OCI-LY1 (cell line): ENCODE data around the gene NSRP1.

Source experiments
- H2AFZ ChIP-seq: fragments of 200-600 bp; sonication (generic), shearing (Covaris generic); 2 replicates; pipeline ENCODE4 v1.6.0; 2014; ENCODE audit warnings: antibody characterized with exemption, mild to moderate bottlenecking, low read length
- H3F3A ChIP-seq: fragments of 200-600 bp; sonication (generic), shearing (Covaris generic); 2 replicates; pipeline ENCODE4 v1.6.0; 2014; ENCODE audit warnings: mild to moderate bottlenecking, antibody characterized with exemption, low read length, moderate library complexity; ENCODE audit not compliant: insufficient read depth
- H3K27ac ChIP-seq: fragments of 200-600 bp; sonication (generic); 2 replicates; pipeline ENCODE4 v1.5.1; 2014; ENCODE audit warnings: low read length, mixed run types, mild to moderate bottlenecking, low read depth; ENCODE audit not compliant: poor library complexity, severe bottlenecking
- H3K27me3 ChIP-seq: fragments of 200-600 bp; sonication (generic); 2 replicates; pipeline ENCODE4 v1.6.0; 2014; ENCODE audit warnings: antibody characterized with exemption, mild to moderate bottlenecking, low read length, moderate library complexity; ENCODE audit not compliant: insufficient read depth
- H3K36me3 ChIP-seq: fragments of 200-600 bp; sonication (generic); 2 replicates; pipeline ENCODE4 v1.6.1; 2014; ENCODE audit warnings: mild to moderate bottlenecking, antibody characterized with exemption, low read length, moderate library complexity, mixed read lengths; ENCODE audit not compliant: insufficient read depth
- H3K4me1 ChIP-seq: fragments of 200-600 bp; sonication (generic); 2 replicates; pipeline ENCODE4 v1.5.1; 2014; ENCODE audit warnings: mild to moderate bottlenecking, low read length, moderate library complexity; ENCODE audit not compliant: insufficient read depth, severe bottlenecking
- H3K4me2 ChIP-seq: fragments of 200-600 bp; sonication (generic), shearing (Covaris generic); 2 replicates; pipeline ENCODE4 v1.6.1; 2014; ENCODE audit warnings: low read length
- H3K4me3 ChIP-seq: fragments of 200-600 bp; sonication (generic); 2 replicates; pipeline ENCODE4 v1.5.1; 2014; ENCODE audit warnings: low read length, low read depth, mild to moderate bottlenecking, mixed read lengths; ENCODE audit not compliant: poor library complexity, severe bottlenecking
- H3K79me2 ChIP-seq: fragments of 200-600 bp; shearing (Covaris generic); 2 replicates; pipeline ENCODE4 v1.6.1; 2016; ENCODE audit warnings: mixed run types, low read length, mixed read lengths; ENCODE audit not compliant: insufficient read depth
- H3K9ac ChIP-seq: fragments of 200-600 bp; sonication (generic), shearing (Covaris generic); 2 replicates; pipeline ENCODE4 v1.6.1; 2014; ENCODE audit warnings: mild to moderate bottlenecking, low read length, mixed read lengths
- H3K9me2 ChIP-seq: fragments of 200-600 bp; sonication (generic), shearing (Covaris generic); 2 replicates; pipeline ENCODE4 v1.6.1; 2014; ENCODE audit warnings: low read depth, mild to moderate bottlenecking, low read length, mixed read lengths
- H3K9me3 ChIP-seq: fragments of 200-600 bp; shearing (Covaris generic); 2 replicates; pipeline ENCODE4 v1.6.1; 2014; ENCODE audit warnings: low read length, mixed read lengths
- H4K20me1 ChIP-seq: fragments of 200-600 bp; sonication (generic), shearing (Covaris generic); 2 replicates; pipeline ENCODE4 v1.6.0; 2016; ENCODE audit warnings: mild to moderate bottlenecking, low read length; ENCODE audit not compliant: insufficient read depth
- CTCF ChIP-seq: fragments of 200-600 bp; sonication (generic), shearing (Covaris generic); IDR thresholded peaks from 2 replicates; pipeline ENCODE4 v1.5.1; 2017; ENCODE audit warnings: mild to moderate bottlenecking, antibody characterized with exemption, low read length, moderate library complexity, mixed read lengths
- EZH2 ChIP-seq: fragments of 200-600 bp; sonication (generic), shearing (Covaris generic); IDR thresholded peaks from 2 replicates; pipeline ENCODE4 v1.8.0; 2017; ENCODE audit warnings: borderline replicate concordance, mixed run types, mild to moderate bottlenecking, antibody characterized with exemption, low read length, moderate library complexity, mixed read lengths

The NSRP1 gene

GRCh38 chr17:30093463-30094147 is 23.0 kb upstream of the NSRP1 start:
- Histone ChIP-seq H3K36me3 (no peaks in the 10 kb centered on the region), H3K4me3 (no peak overlapping the region), H3K9me2 (no peaks in the 10 kb centered on the region), H3K79me2 (no peaks in the 10 kb centered on the region), H2AFZ (no peak overlapping the region), H3K4me2 (no peak overlapping the region), H3K27me3 (0 out of 2 replicates have a peak, but pooled peaks cover 3% of the 10 kb centered on the region), H4K20me1 (no peaks in the 10 kb centered on the region), H3K9me3 (no peaks in the 10 kb centered on the region), H3K27ac (no peak overlapping the region), H3F3A (no peaks in the 10 kb centered on the region), H3K9ac (no peak overlapping the region), H3K4me1 (no peaks in the 10 kb centered on the region)
- peak; percentile 84 for TF ChIP-seq CTCF
- no peak for TF ChIP-seq EZH2

- 0 out of 2 replicates have a peak, but pooled peaks cover 3% of the 10 kb centered on the region for H3K27me3 ChIP-seq
- H3F3A ChIP-seq, result no peaks in the 10 kb centered on the region
- no peak overlapping the region for H3K4me3 ChIP-seq
- H3K27ac ChIP-seq, result no peak overlapping the region
- H4K20me1 ChIP-seq, result no peaks in the 10 kb centered on the region
- H3K9me2 ChIP-seq, result no peaks in the 10 kb centered on the region
- no peak overlapping the region for H3K4me2 ChIP-seq
- TF ChIP-seq CTCF, result peak; percentile 51; the same call in 1 of the 2 replicates
- no peak for TF ChIP-seq EZH2
- no peaks in the 10 kb centered on the region for H3K79me2 ChIP-seq
- H3K9ac ChIP-seq, result no peak overlapping the region
- H3K36me3 ChIP-seq, result no peaks in the 10 kb centered on the region
- H3K9me3 ChIP-seq, result no peaks in the 10 kb centered on the region
- H2AFZ ChIP-seq, result no peak overlapping the region
- H3K4me1 ChIP-seq, result no peaks in the 10 kb centered on the region
Observed at GRCh38 chr17:30095507-30096244, 20.9 kb upstream of the NSRP1 start.

- Histone ChIP-seq H2AFZ (no peak overlapping the region), H3K4me2 (no peak overlapping the region)
- TF ChIP-seq CTCF (no peak), EZH2 (no peak)
Observed at GRCh38 chr17:30101686-30102390, 14.8 kb upstream of the NSRP1 start.

More at GRCh38 chr17:30101686-30102390, 14.8 kb upstream of the NSRP1 start:
- Histone ChIP-seq H3K9me3 (no peaks in the 10 kb centered on the region), H3K9ac (no peak overlapping the region), H3F3A (no peaks in the 10 kb centered on the region), H3K79me2 (no peaks in the 10 kb centered on the region), H3K27ac (no peak overlapping the region), H3K27me3 (no peaks in the 10 kb centered on the region), H3K9me2 (no peaks in the 10 kb centered on the region), H4K20me1 (no peaks in the 10 kb centered on the region), H3K36me3 (no peaks in the 10 kb centered on the region), H3K4me3 (no peak overlapping the region), H3K4me1 (peaks cover 5% of the 10 kb centered on the region)
